CD4-positive, alpha-beta memory T cell (primary cell): Measurements from ENCODE around the gene CDKN1C. TPM values are rescaled to one million over a fixed set of nuclear protein-coding genes. Genes with fewer than 3 reads are reported as not detected.

Experiments used
- CTCF ChIA-PET: fragments of 350-600 bp; sonication (Branson Sonifier 250); formaldehyde crosslinking; loops from one replicate; lab custom pipeline; 2021; ENCODE audit warnings: inconsistent platforms; ENCODE audit not compliant: partially characterized antibody; lab: Charles Lee
- POLR2A ChIA-PET: fragments of 350-600 bp; sonication (Branson Sonifier 250); formaldehyde crosslinking; loops from one replicate; lab custom pipeline; 2021; ENCODE audit not compliant: partially characterized antibody; lab: Charles Lee
- DNase-seq, 5 donors: peaks; one replicate each; pipeline versions ENCODE4 v3.0.0 to v3.0.0-alpha.2; 2020 to 2022; ENCODE audit warnings: mixed read lengths in 1 of 5
- H3K27ac ChIP-seq: one replicate; pipeline ENCODE4 v1.7.0; 2013; ENCODE audit warnings: low read depth, low read length
- H3K27me3 ChIP-seq: 2 replicates; pipeline ENCODE4 v1.7.0; 2013; ENCODE audit warnings: mild to moderate bottlenecking, low read length, moderate library complexity; ENCODE audit not compliant: insufficient read depth
- H3K36me3 ChIP-seq: 2 replicates; pipeline ENCODE4 v1.7.0; 2013; ENCODE audit warnings: mild to moderate bottlenecking, low read length, moderate library complexity; ENCODE audit not compliant: insufficient read depth
- H3K4me1 ChIP-seq: 2 replicates; pipeline ENCODE4 v1.7.0; 2013; ENCODE audit warnings: mild to moderate bottlenecking, low read length, moderate library complexity; ENCODE audit not compliant: insufficient read depth
- H3K4me3 ChIP-seq, 2 donors: one replicate each; pipeline ENCODE4 v1.7.0; 2013; ENCODE audit warnings: low read length in 2 of 2, mild to moderate bottlenecking in 1 of 2
- H3K9me3 ChIP-seq, 2 donors: one replicate each; pipeline ENCODE4 v1.7.0; 2013; ENCODE audit warnings: low read length in 2 of 2, control low read depth in 1 of 2; ENCODE audit not compliant: control insufficient read depth in 1 of 2
- H3K27ac Mint-ChIP-seq, 7 donors: one replicate each; pipeline ENCODE4 v1.8.0; 2020 to 2021; ENCODE audit warnings: mixed read lengths in 7 of 7, mild to moderate bottlenecking in 6 of 7, inconsistent platforms in 3 of 7, moderate library complexity in 3 of 7
- H3K27me3 Mint-ChIP-seq, 2 donors: one replicate each; pipeline ENCODE4 v1.8.0; 2020 to 2021; ENCODE audit warnings: mixed read lengths in 2 of 2
- H3K36me3 Mint-ChIP-seq, 2 donors: one replicate each; pipeline ENCODE4 v1.8.0; 2020 to 2021; ENCODE audit warnings: mixed read lengths in 2 of 2, inconsistent platforms in 1 of 2, mild to moderate bottlenecking in 1 of 2
- H3K4me1 Mint-ChIP-seq, 4 donors: one replicate each; pipeline ENCODE4 v1.8.0; 2020 to 2021; ENCODE audit warnings: mixed read lengths in 4 of 4, mild to moderate bottlenecking in 1 of 4
- H3K4me3 Mint-ChIP-seq, 8 donors: one replicate each; pipeline ENCODE4 v1.8.0; 2020 to 2021; ENCODE audit warnings: mixed read lengths in 8 of 8, mild to moderate bottlenecking in 7 of 8, moderate library complexity in 6 of 8, inconsistent platforms in 3 of 8
- H3K9me3 Mint-ChIP-seq, 8 donors: one replicate each; pipeline ENCODE4 v1.8.0; 2020 to 2021; ENCODE audit warnings: mixed read lengths in 8 of 8, mild to moderate bottlenecking in 5 of 8, inconsistent platforms in 3 of 8, moderate library complexity in 1 of 8
- intact Hi-C: fragments of 100-400 bp; cut with micrococcal nuclease; formaldehyde crosslinking; loops from one replicate; pipeline ENCODE4 v1.15.1; 2023
- polyA plus RNA-seq, 2 donors: library from polyadenylated mRNA; unstranded; fragments of 300-500 nt; fragmentation: Illumina TruSeq; gene quantifications; one replicate each; pipeline ENCODE4 v1.2.3, GENCODE V29; 2021
- total RNA-seq, 2 experiments: library from RNA; stranded (reverse); gene quantifications; one replicate each; pipeline ENCODE4 v1.2.3, GENCODE V29; 2021

The CDKN1C gene
- total RNA-seq (1 to 10 TPM; 4.9 to 6.1 TPM), polyA plus RNA-seq (under 1 TPM; 0.10 to 0.73 TPM)

DNA sequence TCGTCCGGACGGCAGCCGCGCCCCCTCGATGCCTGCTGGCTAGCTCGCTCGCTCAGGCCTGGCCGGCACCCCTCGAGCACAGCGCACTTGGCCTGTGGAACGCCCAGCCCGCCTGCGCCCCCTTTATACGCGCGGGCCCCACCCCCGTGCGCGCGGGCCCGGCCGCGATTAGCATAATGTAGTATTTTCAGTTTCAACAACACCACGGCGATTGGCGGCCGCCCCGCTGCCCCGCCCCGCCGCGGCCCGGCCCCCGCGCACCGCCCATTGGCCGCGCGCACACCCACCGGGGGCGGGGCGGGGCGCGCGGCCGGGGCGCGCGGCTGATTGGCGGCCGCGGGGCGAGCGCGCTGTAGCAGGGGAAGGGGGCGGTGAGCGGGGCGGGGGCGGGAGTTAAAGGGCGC is at the start of gene CDKN1C:
Gene CDKN1C (minus strand): TSS at position 98 of the 404 bp plus-strand sequence. CDS start 319 bp downstream, outside the sequence.
- peaks cover 2 to 28% (median 16%) of the 10 kb centered on the region in 4 donors for H3K4me1 Mint-ChIP-seq
- H3K9me3 Mint-ChIP-seq, result peaks cover 0 to 1% (median 0%) of the 10 kb centered on the region in 8 donors
- CTCF ChIA-PET, result interaction anchor here (0.7 to 12.7 kb wide), 3 partner anchors 8 to 352 kb away, joined by 3 to 303 read pairs (median 3); no protein-coding TSS in a partner anchor
- H3K27me3 Mint-ChIP-seq, result no peaks in the 10 kb centered on the region
- POLR2A ChIA-PET, result interaction anchor here (0.8 to 2.9 kb wide), 9 partner anchors 10 to 485 kb away, joined by 3 to 8 read pairs (median 5); partner anchors contain the start of genes PHLDA2 and TSSC4
- intact Hi-C loops, result loop anchor here (1.0 to 5.0 kb wide), 6 partner anchors 17 to 583 kb away; partner anchors contain the start of genes C11orf21, CARS1, NAP1L4 and TRPM5
- peaks cover 0 to 1% of the 10 kb centered on the region in 2 donors for H3K36me3 Mint-ChIP-seq
- peak within 1 kb of the TSS; percentile 61 to 86 for H3K4me3 ChIP-seq
- peak within 1 kb of the TSS; percentile 61 to 93 (median 84) for H3K27ac Mint-ChIP-seq
- H3K9me3 ChIP-seq, result no peaks in the 10 kb centered on the region
- no peaks in the 10 kb centered on the region for H3K27me3 ChIP-seq
- peak within 1 kb of the TSS; percentile 87 to 97 (median 94) for H3K4me3 Mint-ChIP-seq
- peaks cover 17% of the 10 kb centered on the region for H3K4me1 ChIP-seq
- DNase-seq, result peak; percentile 86 to 88 (median 86)
- H3K27ac ChIP-seq, result peak within 1 kb of the TSS; percentile 10
- H3K36me3 ChIP-seq, result no peaks in the 10 kb centered on the region

DNA sequence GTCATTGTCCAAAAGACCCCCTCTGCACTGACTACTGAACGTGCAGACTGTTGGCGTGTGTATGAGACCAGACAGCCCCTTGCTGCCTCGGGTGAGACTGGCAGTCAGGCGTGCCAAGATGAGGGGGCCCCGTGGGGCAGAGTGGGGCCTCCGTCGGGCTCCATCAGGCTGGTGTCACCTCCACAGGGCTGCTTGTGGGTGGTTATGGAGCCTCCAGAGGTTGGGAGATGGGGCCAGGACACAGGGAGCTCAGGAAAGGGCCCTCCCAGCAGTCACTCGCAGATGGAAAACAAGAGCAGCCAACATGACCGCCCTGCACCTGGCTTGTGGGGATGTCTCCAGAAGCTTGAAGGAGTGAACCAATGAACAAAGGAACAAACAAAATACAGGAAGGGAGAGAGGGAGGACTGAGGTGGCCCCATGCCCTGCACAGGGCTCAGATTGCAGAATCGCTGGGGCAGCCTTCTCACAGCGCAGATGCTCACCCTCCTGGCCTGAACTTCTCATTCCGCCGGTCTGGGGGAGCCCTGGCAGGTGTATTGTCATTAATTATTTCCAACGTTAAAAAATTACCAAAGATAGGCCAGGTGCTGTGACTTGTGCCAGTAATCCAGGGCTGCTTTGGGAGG is 49.1 kb upstream of the CDKN1C start:
- peaks cover 5 to 28% (median 24%) of the 10 kb centered on the region in 8 donors for H3K9me3 Mint-ChIP-seq
- DNase-seq, result no peak
- H3K36me3 Mint-ChIP-seq, result peaks cover 8 to 9% of the 10 kb centered on the region in 2 donors
- H3K9me3 ChIP-seq, result peaks cover 0 to 6% of the 10 kb centered on the region in 2 donors
- POLR2A ChIA-PET, result no interaction called here
- H3K36me3 ChIP-seq, result no peaks in the 10 kb centered on the region
- H3K4me1 Mint-ChIP-seq, result peaks cover 8 to 50% (median 9%) of the 10 kb centered on the region in 4 donors
- H3K27ac ChIP-seq, result no peak overlapping the region
- peak overlapping the region in 2 of 7 donors; percentile 48 to 74 for H3K27ac Mint-ChIP-seq
- peaks cover 1 to 2% of the 10 kb centered on the region in 2 donors for H3K27me3 Mint-ChIP-seq
- H3K27me3 ChIP-seq, result no peaks in the 10 kb centered on the region
- CTCF ChIA-PET, result interaction anchor here (1.0 to 2.3 kb wide), 3 partner anchors 9 to 45 kb away, joined by 3 to 9 read pairs (median 5); no protein-coding TSS in a partner anchor
- intact Hi-C loops, result no loop called here
- H3K4me3 Mint-ChIP-seq, result no peak overlapping the region
- peaks cover 24% of the 10 kb centered on the region for H3K4me1 ChIP-seq
- H3K4me3 ChIP-seq, result no peak overlapping the region

DNA sequence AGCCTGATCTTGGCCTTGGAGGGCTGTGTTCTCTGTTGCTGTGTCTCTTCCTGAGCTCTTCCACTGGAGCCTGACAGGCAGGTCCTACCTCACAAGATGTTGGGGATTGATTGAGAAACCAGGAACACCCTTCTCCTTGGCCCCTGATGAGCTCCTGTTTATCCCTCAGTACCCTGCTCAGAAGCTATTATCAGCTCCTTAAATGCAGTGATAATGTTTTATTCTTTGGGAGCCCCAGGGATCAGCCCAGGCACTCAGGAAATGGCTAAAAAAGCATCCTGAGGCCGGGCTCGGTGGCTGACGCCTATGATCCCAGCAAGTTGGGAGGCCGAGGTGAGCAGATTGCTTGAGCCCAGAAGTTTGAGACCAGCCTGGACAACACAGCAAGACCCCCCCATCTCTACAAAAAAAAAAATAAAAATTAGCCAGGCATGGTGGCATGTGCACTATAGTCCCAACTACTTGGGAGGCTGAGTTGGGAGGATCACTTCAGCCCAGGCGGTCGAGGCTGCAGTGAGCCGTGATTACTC is 48.5 kb upstream of the CDKN1C start:
- Histone ChIP-seq H3K27ac (no peak overlapping the region), H3K27me3 (no peaks in the 10 kb centered on the region), H3K36me3 (no peaks in the 10 kb centered on the region), H3K9me3 (peaks cover 0 to 6% of the 10 kb centered on the region in 2 donors), H3K4me3 (no peak overlapping the region), H3K4me1 (peaks cover 27% of the 10 kb centered on the region)
- H3K27me3 Mint-ChIP-seq, result peaks cover 1 to 2% of the 10 kb centered on the region in 2 donors
- intact Hi-C loops, result no loop called here
- peak overlapping the region in 5 of 7 donors; percentile 37 to 80 (median 72) for H3K27ac Mint-ChIP-seq
- peaks cover 8 to 9% of the 10 kb centered on the region in 2 donors for H3K36me3 Mint-ChIP-seq
- ChIA-PET POLR2A (interaction anchor here (0.8 to 1.1 kb wide), 2 partner anchors 7 to 32 kb away, joined by 3 to 4 read pairs; a partner anchor contains a TSS), CTCF (interaction anchor here (1.1 to 2.3 kb wide), 4 partner anchors 10 to 403 kb away, joined by 3 to 9 read pairs (median 4); no protein-coding TSS in a partner anchor)
- DNase-seq, result no peak
- H3K4me3 Mint-ChIP-seq, result peak overlapping the region in 1 of 8 donors; percentile 52
- peaks cover 5 to 27% (median 20%) of the 10 kb centered on the region in 8 donors for H3K9me3 Mint-ChIP-seq
- H3K4me1 Mint-ChIP-seq, result peaks cover 7 to 46% (median 8%) of the 10 kb centered on the region in 4 donors

- H3K36me3 ChIP-seq, result no peaks in the 10 kb centered on the region
- peaks cover 31% of the 10 kb centered on the region for H3K4me1 ChIP-seq
- Mint-ChIP-seq H3K27me3 (peaks cover 1 to 4% of the 10 kb centered on the region in 2 donors), H3K9me3 (peaks cover 2 to 24% (median 15%) of the 10 kb centered on the region in 8 donors), H3K27ac (peak overlapping the region; percentile 29 to 80 (median 61)), H3K36me3 (peaks cover 5% of the 10 kb centered on the region in 2 donors), H3K4me1 (peaks cover 9 to 44% (median 9%) of the 10 kb centered on the region in 4 donors), H3K4me3 (peak overlapping the region in 1 of 8 donors; percentile 52)
- no peaks in the 10 kb centered on the region for H3K27me3 ChIP-seq
- peaks cover 0 to under 1% of the 10 kb centered on the region in 2 donors for H3K9me3 ChIP-seq
- intact Hi-C loops, result no loop called here
- ChIA-PET POLR2A (interaction anchor here (0.7 to 1.1 kb wide), 3 partner anchors 8 to 81 kb away, joined by 3 to 4 read pairs (median 3); a partner anchor contains a TSS), CTCF (interaction anchor here (1.1 to 2.3 kb wide), 4 partner anchors 10 to 403 kb away, joined by 3 to 9 read pairs (median 4); no protein-coding TSS in a partner anchor)
- no peak overlapping the region for H3K4me3 ChIP-seq
- DNase-seq, result peak; percentile 52 to 81 (median 60)
- H3K27ac ChIP-seq, result peak overlapping the region; percentile 28
Observed at GRCh38 chr11:2933375-2934020, 47.9 kb upstream of the CDKN1C start.

DNA sequence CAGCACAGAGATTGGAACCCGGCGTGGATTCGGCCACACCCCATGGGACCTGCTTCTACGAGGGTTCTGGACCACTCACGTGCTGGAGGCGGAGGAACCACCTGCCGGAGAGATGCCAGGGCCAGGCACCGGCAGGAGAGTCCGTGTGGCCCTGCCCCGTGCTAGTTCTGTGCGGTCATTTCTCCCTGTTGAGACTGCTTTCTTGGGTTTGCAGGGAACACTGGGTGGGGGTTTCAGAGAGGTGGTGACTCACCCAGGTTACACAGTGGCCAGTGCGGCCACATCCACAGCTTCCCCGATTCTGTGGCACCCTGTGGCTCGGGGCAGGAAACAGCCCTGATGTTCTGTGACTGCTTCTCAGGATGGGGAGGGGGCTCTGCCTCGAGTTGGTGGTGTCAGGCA is 47.3 kb upstream of the CDKN1C start:
- Histone ChIP-seq H3K9me3 (no peaks in the 10 kb centered on the region), H3K36me3 (no peaks in the 10 kb centered on the region), H3K4me1 (peaks cover 38% of the 10 kb centered on the region), H3K4me3 (no peak overlapping the region), H3K27me3 (no peaks in the 10 kb centered on the region), H3K27ac (peak overlapping the region; percentile 28)
- H3K27me3 Mint-ChIP-seq, result peaks cover 3 to 4% of the 10 kb centered on the region in 2 donors
- ChIA-PET POLR2A (interaction anchor here (0.7 to 1.1 kb wide), 2 partner anchors 9 to 82 kb away, joined by 3 read pairs; no protein-coding TSS in a partner anchor), CTCF (interaction anchor here (2.3 kb wide), 1 partner anchor 40 kb away, joined by 9 read pairs; no protein-coding TSS in a partner anchor)
- intact Hi-C loops, result no loop called here
- DNase-seq, result peak in 1 of 5 donors; percentile 65
- H3K4me3 Mint-ChIP-seq, result peak overlapping the region in 1 of 8 donors; percentile 52
- H3K27ac Mint-ChIP-seq, result peak overlapping the region in 6 of 7 donors; percentile 35 to 80 (median 61)
- H3K9me3 Mint-ChIP-seq, result peaks cover 2 to 17% (median 9%) of the 10 kb centered on the region in 8 donors
- H3K4me1 Mint-ChIP-seq, result peaks cover 12 to 48% (median 14%) of the 10 kb centered on the region in 4 donors
- peaks cover 4 to 5% of the 10 kb centered on the region in 2 donors for H3K36me3 Mint-ChIP-seq

- no peak overlapping the region for H3K4me3 ChIP-seq
- H3K9me3 Mint-ChIP-seq, result peaks cover 0 to 9% (median 2%) of the 10 kb centered on the region in 8 donors
- H3K9me3 ChIP-seq, result no peaks in the 10 kb centered on the region
- ChIA-PET POLR2A (no interaction called here), CTCF (interaction anchor here (0.7 to 1.0 kb wide), 3 partner anchors 16 to 399 kb away, joined by 3 to 5 read pairs (median 3); no protein-coding TSS in a partner anchor)
- peaks cover 40% of the 10 kb centered on the region for H3K4me1 ChIP-seq
- peaks cover 0 to 1% of the 10 kb centered on the region in 2 donors for H3K36me3 Mint-ChIP-seq
- H3K27ac Mint-ChIP-seq, result peak overlapping the region in 4 of 7 donors; percentile 60 to 85 (median 71)
- peaks cover 3 to 4% of the 10 kb centered on the region in 2 donors for H3K27me3 Mint-ChIP-seq
- intact Hi-C loops, result no loop called here
- no peak for DNase-seq
- peak overlapping the region in 1 of 8 donors; percentile 43 for H3K4me3 Mint-ChIP-seq
- H3K4me1 Mint-ChIP-seq, result peaks cover 12 to 46% (median 17%) of the 10 kb centered on the region in 4 donors
- no peaks in the 10 kb centered on the region for H3K36me3 ChIP-seq
- H3K27ac ChIP-seq, result no peak overlapping the region
- no peaks in the 10 kb centered on the region for H3K27me3 ChIP-seq
Observed at GRCh38 chr11:2931771-2932738, 46.5 kb upstream of the CDKN1C start.
